ENCODE results near the gene GRIN2A.

DNA sequence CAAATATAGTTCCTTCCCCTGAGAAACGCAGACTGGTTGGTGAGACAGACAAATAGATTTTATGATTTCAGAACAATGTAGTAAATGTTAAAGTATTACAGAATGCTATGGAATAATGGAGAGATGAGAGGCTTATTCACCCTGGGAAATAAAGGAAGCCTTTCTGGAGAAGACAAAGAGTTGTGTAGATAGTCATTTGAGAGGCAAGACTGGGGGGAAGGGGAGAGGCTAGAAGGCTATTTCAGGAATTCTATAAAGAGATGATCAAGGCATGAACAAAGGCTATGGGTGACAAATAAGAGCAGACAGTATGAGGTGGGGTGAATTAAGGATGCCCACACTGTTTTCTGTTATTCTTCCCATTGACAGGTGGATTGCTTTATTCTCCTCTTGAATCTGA is 211.4 kb downstream of the GRIN2A start:
- TF ChIP-seq, protein P1, sequence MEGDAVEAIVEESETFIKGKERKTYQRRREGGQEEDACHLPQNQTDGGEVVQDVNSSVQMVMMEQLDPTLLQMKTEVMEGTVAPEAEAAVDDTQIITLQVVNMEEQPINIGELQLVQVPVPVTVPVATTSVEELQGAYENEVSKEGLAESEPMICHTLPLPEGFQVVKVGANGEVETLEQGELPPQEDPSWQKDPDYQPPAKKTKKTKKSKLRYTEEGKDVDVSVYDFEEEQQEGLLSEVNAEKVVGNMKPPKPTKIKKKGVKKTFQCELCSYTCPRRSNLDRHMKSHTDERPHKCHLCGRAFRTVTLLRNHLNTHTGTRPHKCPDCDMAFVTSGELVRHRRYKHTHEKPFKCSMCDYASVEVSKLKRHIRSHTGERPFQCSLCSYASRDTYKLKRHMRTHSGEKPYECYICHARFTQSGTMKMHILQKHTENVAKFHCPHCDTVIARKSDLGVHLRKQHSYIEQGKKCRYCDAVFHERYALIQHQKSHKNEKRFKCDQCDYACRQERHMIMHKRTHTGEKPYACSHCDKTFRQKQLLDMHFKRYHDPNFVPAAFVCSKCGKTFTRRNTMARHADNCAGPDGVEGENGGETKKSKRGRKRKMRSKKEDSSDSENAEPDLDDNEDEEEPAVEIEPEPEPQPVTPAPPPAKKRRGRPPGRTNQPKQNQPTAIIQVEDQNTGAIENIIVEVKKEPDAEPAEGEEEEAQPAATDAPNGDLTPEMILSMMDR (IDR thresholded peaks at IDR 0.05): no peak
- TF ChIP-seq POLR2A (IDR thresholded peaks at IDR 0.05): no peak

All from body of pancreas (tissue), 4 donors.